ENCODE data around the gene RTN3. TPM values are rescaled to one million over a fixed set of nuclear protein-coding genes. Genes with fewer than 3 reads are reported as not detected.

Gene RTN3
- total and polyA plus RNA-seq, 2 donors (not counting 1 experiment from before 2014, with no cell fraction given): 10.1 to 24.9 TPM

DNA sequence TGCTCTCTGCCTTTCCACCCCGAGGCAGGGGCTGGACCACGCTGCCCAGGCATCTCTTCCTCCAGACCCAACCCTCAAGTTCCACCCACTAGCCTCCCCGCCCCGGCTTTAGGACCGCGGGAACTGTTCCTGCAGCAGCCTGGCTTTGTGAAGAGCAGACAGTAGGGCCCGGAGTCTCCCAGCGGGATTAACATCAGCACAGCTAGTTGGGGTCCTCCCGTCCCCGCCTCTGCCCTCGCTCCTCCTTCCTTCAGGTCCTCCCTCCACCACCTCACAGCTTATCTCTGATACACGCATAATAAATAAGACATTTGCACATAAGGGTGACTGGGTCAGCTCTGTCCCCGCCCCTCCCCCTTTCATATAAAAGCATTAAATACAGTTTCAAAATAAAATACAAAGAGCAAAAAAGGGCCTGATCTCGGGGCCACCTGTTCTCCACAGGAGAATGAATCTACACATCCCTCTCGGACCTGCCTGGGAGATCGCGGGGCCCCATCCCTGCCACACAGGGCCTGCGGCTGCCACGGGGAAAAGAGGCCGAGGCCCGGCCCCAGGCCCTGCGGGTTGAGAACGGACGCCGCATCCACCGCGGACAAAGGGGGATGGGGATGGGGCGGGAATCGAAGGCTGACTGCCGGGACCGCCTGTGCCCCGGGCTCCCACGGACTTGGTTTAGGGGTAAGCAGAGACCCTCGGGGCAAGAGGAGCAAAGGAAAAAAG is 80.8 kb downstream of the RTN3 start:
- Histone ChIP-seq H3K27ac (ENCODE audit: low read length in 2 of 2) (no peak overlapping the region), H3K9me3 (ENCODE audit: control extremely low read depth in 1 of 3, control insufficient read depth in 2 of 3, insufficient read depth in 1 of 3, low read length in 2 of 3) (no peaks in the 10 kb centered on the region), H4K20me1 (ENCODE audit: control insufficient read depth, insufficient read depth, low read length, poor library complexity, severe bottlenecking) (peaks cover 10% of the 10 kb centered on the region), H2AFZ (ENCODE audit: insufficient read depth, low read depth, low read length, poor library complexity, severe bottlenecking) (no peak overlapping the region), H3K4me2 (replicated peaks; ENCODE audit: low read depth, low read length, poor library complexity, severe bottlenecking) (no peak overlapping the region), H3K36me3 (replicated peaks in 1 of 2; ENCODE audit: control extremely low read depth in 1 of 2, control insufficient read depth in 1 of 2, extremely low read depth in 1 of 2, insufficient read depth in 2 of 2, low read length in 1 of 2) (peaks cover 0 to 2% of the 10 kb centered on the region in 2 experiments), H3K4me3 (ENCODE audit: control extremely low read depth in 1 of 5, extremely low read depth in 1 of 5, insufficient read depth in 1 of 5, low read depth in 2 of 5, low read length in 4 of 5) (no peak overlapping the region), H3K9ac (ENCODE audit: low read length) (no peak overlapping the region), H3K79me2 (ENCODE audit: control insufficient read depth, insufficient read depth, low read length) (peaks cover 4% of the 10 kb centered on the region), H3K4me1 (ENCODE audit: control insufficient read depth in 2 of 2, insufficient read depth in 2 of 2, low read length in 2 of 2) (peaks cover 1 to 6% of the 10 kb centered on the region in 2 donors), H3K27me3 (replicated peaks in 1 of 4; ENCODE audit: control extremely low read depth in 1 of 4, control insufficient read depth in 3 of 4, insufficient read depth in 4 of 4, low read length in 3 of 4) (no peaks in the 10 kb centered on the region)
- TF ChIP-seq EZH2 (IDR thresholded peaks at IDR 0.05; ENCODE audit: borderline replicate concordance, insufficient read depth, low read depth, low read length, poor library complexity, severe bottlenecking): no peak
- no peak for TF ChIP-seq CTCF (IDR thresholded peaks at IDR 0.05)
- no peak for DNase-seq
- Mint-ChIP-seq H3K27ac (no peak overlapping the region), H3K9me3 (ENCODE audit: insufficient read depth) (no peaks in the 10 kb centered on the region), H3K27me3 (no peaks in the 10 kb centered on the region), H3K4me1 (peaks cover 3% of the 10 kb centered on the region), H3K4me3 (no peak overlapping the region)
- ChIA-PET POLR2A (no interaction called here), CTCF (no interaction called here)
- WGBS (ENCODE audit: insufficient coverage): 96% methylated on average over 17 of the region's 34 CpGs
- intact Hi-C loops (cut with micrococcal nuclease): no loop called here
- ATAC-seq (ENCODE audit: low read depth): no peak

DNA sequence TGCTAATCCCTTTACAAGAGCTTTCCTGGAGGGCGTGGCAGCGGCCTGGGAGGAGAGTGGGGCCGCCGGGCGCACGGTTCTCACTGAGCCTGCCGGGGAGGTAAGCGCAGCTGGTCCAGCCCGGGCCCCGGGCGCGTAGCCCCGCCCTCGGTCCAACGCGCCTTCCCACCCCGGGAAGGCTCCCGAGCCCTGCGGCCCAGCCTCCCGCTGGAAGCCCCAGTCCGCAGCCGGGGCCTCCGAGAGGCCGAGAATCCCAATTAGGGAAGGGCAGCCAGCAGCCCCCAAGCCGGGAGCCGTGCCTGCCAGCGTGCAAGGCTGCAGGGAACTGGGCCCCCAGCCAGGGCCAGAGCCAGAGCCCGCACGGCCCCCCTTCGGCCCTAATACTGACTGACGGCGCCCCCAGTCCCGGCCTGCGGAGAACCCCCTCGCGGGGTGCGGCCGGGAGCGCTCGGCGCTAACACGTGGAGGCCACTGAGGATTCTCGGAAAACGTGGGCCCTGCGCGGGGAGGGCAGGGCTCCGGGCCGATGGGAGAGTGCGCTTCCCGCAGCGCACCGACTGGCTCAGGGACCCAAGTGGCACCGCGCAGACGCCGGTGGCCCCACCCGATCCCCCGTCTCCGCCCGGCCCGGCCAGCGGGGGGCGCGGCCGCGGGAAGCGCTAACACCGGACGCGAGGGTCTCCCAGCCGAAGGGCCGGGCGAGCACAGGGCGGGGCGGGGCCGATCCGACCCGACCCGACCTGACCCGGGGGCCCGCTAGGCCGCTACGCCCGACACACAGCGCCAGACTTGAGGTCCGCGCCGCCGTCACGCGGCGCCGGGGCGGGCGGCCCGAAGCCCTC is 81.6 kb downstream of the RTN3 start:
- TF ChIP-seq CTCF (IDR thresholded peaks at IDR 0.05) (no peak), EZH2 (IDR thresholded peaks at IDR 0.05; ENCODE audit: borderline replicate concordance, insufficient read depth, low read depth, low read length, poor library complexity, severe bottlenecking) (no peak)
- no peak overlapping the region for H3K4me3 Mint-ChIP-seq
- H2AFZ ChIP-seq (ENCODE audit: insufficient read depth, low read depth, low read length, poor library complexity, severe bottlenecking): no peak overlapping the region
- H3K27me3 ChIP-seq (replicated peaks in 1 of 4; ENCODE audit: control extremely low read depth in 1 of 4, control insufficient read depth in 3 of 4, insufficient read depth in 4 of 4, low read length in 3 of 4): no peaks in the 10 kb centered on the region
- peaks cover 0 to 2% of the 10 kb centered on the region in 2 experiments for H3K36me3 ChIP-seq (replicated peaks in 1 of 2; ENCODE audit: control extremely low read depth in 1 of 2, control insufficient read depth in 1 of 2, extremely low read depth in 1 of 2, insufficient read depth in 2 of 2, low read length in 1 of 2)
- 97% methylated on average over 94 of the region's 96 CpGs for WGBS (ENCODE audit: insufficient coverage)
- ATAC-seq (ENCODE audit: low read depth) (no peak), DNase-seq (no peak)
- peaks cover 12% of the 10 kb centered on the region for H3K79me2 ChIP-seq (ENCODE audit: control insufficient read depth, insufficient read depth, low read length)
- no peak overlapping the region for H3K9ac ChIP-seq (ENCODE audit: low read length)
- H3K4me1 ChIP-seq (ENCODE audit: control insufficient read depth in 2 of 2, insufficient read depth in 2 of 2, low read length in 2 of 2): peaks cover 6 to 12% of the 10 kb centered on the region in 2 donors
- H3K4me3 ChIP-seq (ENCODE audit: control extremely low read depth in 1 of 5, extremely low read depth in 1 of 5, insufficient read depth in 1 of 5, low read depth in 2 of 5, low read length in 4 of 5): no peak overlapping the region
- H3K27ac Mint-ChIP-seq: no peak overlapping the region
- no peak overlapping the region for H3K27ac ChIP-seq (ENCODE audit: low read length in 2 of 2)
- intact Hi-C loops (cut with micrococcal nuclease): no loop called here
- ChIA-PET CTCF (no interaction called here), POLR2A (no interaction called here)
- H3K4me1 Mint-ChIP-seq: peaks cover 10% of the 10 kb centered on the region
- no peaks in the 10 kb centered on the region for H3K27me3 Mint-ChIP-seq
- no peak overlapping the region for H3K4me2 ChIP-seq (replicated peaks; ENCODE audit: low read depth, low read length, poor library complexity, severe bottlenecking)
- H3K9me3 Mint-ChIP-seq (ENCODE audit: insufficient read depth): no peaks in the 10 kb centered on the region
- H3K9me3 ChIP-seq (ENCODE audit: control extremely low read depth in 1 of 3, control insufficient read depth in 2 of 3, insufficient read depth in 1 of 3, low read length in 2 of 3): no peaks in the 10 kb centered on the region
- H4K20me1 ChIP-seq (ENCODE audit: control insufficient read depth, insufficient read depth, low read length, poor library complexity, severe bottlenecking): peaks cover 18% of the 10 kb centered on the region

Measured in B cell (primary cell).